ENCODE data around the gene B3GALT6. TPM values are rescaled to one million over a fixed set of nuclear protein-coding genes. Genes with fewer than 3 reads are reported as not detected.

The B3GALT6 gene
- total RNA-seq, 1 experiment from 2014 or later, result 20.0 TPM

DNA sequence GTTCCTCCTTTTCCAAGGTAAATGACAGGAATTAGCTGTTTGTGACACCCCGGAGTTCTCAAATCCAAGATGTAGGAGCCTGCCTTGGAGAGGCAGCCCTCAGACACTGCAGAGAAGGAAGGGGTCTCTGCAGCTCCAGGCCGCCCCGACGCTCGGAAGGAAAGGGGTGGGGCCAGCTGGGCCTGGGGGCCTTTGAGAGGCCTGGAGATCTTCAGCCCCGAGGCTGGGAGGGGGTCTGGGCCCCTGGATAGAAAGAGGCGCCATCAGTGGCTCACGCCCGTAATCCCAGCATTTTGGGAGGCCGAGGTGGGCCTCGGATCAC lies 24.5 kb upstream of the B3GALT6 start:
- ATAC-seq, result no peak
- H3K4me3 Mint-ChIP-seq, result no peak overlapping the region
- no peaks in the 10 kb centered on the region for H3K9me3 Mint-ChIP-seq
- ChIA-PET POLR2A (interaction anchor here (1.0 kb wide), 1 partner anchor 34 kb away, joined by 3 read pairs; the partner anchor contains the start of gene TTLL10), CTCF (interaction anchor here (0.6 to 3.1 kb wide), 6 partner anchors 21 to 91 kb away, joined by 3 to 17 read pairs (median 6); partner anchors contain the start of genes C1orf159, TTLL10 and UBE2J2)
- peaks cover 4% of the 10 kb centered on the region for H3K27me3 Mint-ChIP-seq (ENCODE audit: low read depth)
- H3K27ac Mint-ChIP-seq, result no peak overlapping the region
- TF ChIP-seq NR2C2 (CRISPR knock-in tag; IDR thresholded peaks at IDR 0.05), result no peak
- TF ChIP-seq, protein P1, sequence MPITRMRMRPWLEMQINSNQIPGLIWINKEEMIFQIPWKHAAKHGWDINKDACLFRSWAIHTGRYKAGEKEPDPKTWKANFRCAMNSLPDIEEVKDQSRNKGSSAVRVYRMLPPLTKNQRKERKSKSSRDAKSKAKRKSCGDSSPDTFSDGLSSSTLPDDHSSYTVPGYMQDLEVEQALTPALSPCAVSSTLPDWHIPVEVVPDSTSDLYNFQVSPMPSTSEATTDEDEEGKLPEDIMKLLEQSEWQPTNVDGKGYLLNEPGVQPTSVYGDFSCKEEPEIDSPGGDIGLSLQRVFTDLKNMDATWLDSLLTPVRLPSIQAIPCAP (CRISPR knock-in tag; IDR thresholded peaks at IDR 0.05), result no peak
- no peak for DNase-seq (ENCODE audit: low spot score)
- H3K36me3 Mint-ChIP-seq, result no peaks in the 10 kb centered on the region
- no peaks in the 10 kb centered on the region for H3K4me1 Mint-ChIP-seq

DNA sequence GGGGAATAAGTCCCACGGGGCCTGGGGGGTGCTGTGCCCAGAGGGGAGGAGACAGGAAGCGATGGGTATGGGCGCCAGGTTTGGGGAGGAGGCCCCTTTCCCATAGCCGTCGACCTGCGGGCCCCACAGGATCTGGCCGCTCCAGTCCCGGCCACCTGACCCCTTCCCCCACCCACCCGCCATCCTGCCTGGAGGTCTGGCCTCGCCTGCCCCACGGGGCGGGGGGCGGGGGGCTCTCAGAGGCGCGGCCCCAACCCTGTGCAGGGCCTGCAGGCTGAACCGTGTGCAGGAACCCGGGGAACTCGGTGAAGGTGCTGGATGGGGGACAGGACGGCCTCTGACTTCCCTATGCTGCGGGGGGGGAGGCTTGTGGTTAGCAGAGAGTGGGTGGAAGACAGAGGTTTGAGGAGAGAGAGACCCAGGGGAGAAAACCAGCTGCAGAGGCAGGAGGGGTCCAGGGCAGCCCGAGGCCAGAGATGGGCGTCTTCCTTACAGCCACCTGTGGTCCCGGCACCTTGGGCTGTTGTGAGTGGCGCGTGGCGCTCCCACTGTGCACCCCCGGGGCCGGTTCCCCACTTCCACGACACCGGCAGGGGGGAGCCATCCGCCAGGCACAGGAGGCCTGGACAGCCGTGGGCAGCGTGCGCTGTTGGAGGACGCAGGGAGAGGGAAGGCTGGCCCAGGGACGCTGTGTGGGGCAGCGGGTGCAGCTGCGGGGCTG lies 23.2 kb upstream of the B3GALT6 start:
- no peak for DNase-seq (ENCODE audit: low spot score)
- Mint-ChIP-seq H3K27me3 (ENCODE audit: low read depth) (peaks cover 4% of the 10 kb centered on the region), H3K9me3 (no peaks in the 10 kb centered on the region), H3K27ac (no peak overlapping the region), H3K36me3 (no peaks in the 10 kb centered on the region), H3K4me3 (no peak overlapping the region), H3K4me1 (no peaks in the 10 kb centered on the region)
- TF ChIP-seq NFATC4 (CRISPR knock-in tag; IDR thresholded peaks at IDR 0.05), result no peak
- no peak for TF ChIP-seq ATF1 (CRISPR knock-in tag; IDR thresholded peaks at IDR 0.05)
- ChIA-PET CTCF (no interaction called here), POLR2A (no interaction called here)
- ATAC-seq, result no peak

DNA sequence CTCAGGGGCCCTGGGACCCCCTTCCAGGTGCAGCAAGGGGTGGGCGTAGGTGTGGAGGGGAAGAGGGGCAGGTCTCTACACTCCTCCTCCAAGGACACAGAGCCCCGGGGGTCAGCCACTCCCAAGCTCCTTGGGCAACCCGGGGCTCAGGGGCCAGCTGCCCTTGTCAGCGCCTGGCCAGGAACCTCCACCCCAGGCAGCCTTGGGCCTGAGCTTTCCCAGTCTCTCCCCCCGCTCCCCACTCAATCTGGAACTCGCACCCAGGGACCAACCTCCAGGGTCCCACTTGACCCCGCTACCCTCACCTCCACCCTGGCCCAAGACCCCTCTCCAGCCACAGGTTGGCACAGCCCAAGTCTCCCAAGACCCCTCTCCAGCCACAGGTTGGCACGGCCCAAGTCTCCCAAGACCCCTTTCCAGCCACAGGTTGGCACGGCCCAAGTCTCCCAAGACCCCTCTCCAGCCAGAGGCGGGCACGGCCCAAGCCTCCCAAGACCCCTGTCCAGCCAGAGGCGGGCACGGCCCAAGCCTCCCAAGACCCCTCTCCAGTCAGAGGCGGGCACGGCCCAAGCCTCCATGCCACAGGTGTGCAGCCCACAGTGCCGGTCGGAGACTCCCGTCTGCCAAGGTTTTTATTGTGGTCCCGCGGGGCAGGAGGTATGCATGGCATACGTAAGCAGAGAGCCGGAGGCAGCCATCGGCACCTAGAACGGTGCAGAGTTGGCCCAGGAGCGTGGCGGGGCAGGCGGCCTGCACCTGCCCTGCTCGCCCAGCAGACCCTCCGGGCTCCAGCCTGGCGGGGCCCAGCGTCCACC lies 21.1 kb upstream of the B3GALT6 start:
- ChIA-PET CTCF (interaction anchor here (1.4 kb wide), 1 partner anchor 89 kb away, joined by 3 read pairs; no protein-coding TSS in a partner anchor), POLR2A (no interaction called here)
- Mint-ChIP-seq H3K36me3 (no peaks in the 10 kb centered on the region), H3K27ac (no peak overlapping the region), H3K4me3 (no peak overlapping the region), H3K9me3 (no peaks in the 10 kb centered on the region), H3K4me1 (no peaks in the 10 kb centered on the region), H3K27me3 (ENCODE audit: low read depth) (peaks cover 4% of the 10 kb centered on the region)
- DNase-seq (ENCODE audit: low spot score) (no peak), ATAC-seq (no peak)
- TF ChIP-seq ZNF416 (CRISPR knock-in tag; IDR thresholded peaks at IDR 0.05), result no peak
- no peak for TF ChIP-seq ZNF121 (CRISPR knock-in tag; IDR thresholded peaks at IDR 0.05)
- TF ChIP-seq, protein P2, sequence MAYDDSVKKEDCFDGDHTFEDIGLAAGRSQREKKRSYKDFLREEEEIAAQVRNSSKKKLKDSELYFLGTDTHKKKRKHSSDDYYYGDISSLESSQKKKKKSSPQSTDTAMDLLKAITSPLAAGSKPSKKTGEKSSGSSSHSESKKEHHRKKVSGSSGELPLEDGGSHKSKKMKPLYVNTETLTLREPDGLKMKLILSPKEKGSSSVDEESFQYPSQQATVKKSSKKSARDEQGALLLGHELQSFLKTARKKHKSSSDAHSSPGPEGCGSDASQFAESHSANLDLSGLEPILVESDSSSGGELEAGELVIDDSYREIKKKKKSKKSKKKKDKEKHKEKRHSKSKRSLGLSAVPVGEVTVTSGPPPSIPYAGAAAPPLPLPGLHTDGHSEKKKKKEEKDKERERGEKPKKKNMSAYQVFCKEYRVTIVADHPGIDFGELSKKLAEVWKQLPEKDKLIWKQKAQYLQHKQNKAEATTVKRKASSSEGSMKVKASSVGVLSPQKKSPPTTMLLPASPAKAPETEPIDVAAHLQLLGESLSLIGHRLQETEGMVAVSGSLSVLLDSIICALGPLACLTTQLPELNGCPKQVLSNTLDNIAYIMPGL (CRISPR knock-in tag; IDR thresholded peaks at IDR 0.05), result no peak
- TF ChIP-seq, protein P3, sequence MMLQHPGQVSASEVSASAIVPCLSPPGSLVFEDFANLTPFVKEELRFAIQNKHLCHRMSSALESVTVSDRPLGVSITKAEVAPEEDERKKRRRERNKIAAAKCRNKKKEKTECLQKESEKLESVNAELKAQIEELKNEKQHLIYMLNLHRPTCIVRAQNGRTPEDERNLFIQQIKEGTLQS (CRISPR knock-in tag; conservative IDR thresholded peaks at IDR 0.05), result no peak
- TF ChIP-seq ETV6 (CRISPR knock-in tag; IDR thresholded peaks at IDR 0.05), result no peak
- no peak for TF ChIP-seq ZBTB21 (CRISPR knock-in tag; IDR thresholded peaks at IDR 0.05; ENCODE audit: borderline replicate concordance)
- TF ChIP-seq TEAD1 (CRISPR knock-in tag; IDR thresholded peaks at IDR 0.05), result no peak
- TF ChIP-seq, protein P4, sequence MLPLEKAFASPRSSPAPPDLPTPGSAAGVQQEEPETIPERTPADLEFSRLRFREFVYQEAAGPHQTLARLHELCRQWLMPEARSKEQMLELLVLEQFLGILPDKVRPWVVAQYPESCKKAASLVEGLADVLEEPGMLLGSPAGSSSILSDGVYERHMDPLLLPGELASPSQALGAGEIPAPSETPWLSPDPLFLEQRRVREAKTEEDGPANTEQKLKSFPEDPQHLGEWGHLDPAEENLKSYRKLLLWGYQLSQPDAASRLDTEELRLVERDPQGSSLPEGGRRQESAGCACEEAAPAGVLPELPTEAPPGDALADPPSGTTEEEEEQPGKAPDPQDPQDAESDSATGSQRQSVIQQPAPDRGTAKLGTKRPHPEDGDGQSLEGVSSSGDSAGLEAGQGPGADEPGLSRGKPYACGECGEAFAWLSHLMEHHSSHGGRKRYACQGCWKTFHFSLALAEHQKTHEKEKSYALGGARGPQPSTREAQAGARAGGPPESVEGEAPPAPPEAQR (CRISPR knock-in tag; IDR thresholded peaks at IDR 0.05), result no peak
- TF ChIP-seq, protein P5, sequence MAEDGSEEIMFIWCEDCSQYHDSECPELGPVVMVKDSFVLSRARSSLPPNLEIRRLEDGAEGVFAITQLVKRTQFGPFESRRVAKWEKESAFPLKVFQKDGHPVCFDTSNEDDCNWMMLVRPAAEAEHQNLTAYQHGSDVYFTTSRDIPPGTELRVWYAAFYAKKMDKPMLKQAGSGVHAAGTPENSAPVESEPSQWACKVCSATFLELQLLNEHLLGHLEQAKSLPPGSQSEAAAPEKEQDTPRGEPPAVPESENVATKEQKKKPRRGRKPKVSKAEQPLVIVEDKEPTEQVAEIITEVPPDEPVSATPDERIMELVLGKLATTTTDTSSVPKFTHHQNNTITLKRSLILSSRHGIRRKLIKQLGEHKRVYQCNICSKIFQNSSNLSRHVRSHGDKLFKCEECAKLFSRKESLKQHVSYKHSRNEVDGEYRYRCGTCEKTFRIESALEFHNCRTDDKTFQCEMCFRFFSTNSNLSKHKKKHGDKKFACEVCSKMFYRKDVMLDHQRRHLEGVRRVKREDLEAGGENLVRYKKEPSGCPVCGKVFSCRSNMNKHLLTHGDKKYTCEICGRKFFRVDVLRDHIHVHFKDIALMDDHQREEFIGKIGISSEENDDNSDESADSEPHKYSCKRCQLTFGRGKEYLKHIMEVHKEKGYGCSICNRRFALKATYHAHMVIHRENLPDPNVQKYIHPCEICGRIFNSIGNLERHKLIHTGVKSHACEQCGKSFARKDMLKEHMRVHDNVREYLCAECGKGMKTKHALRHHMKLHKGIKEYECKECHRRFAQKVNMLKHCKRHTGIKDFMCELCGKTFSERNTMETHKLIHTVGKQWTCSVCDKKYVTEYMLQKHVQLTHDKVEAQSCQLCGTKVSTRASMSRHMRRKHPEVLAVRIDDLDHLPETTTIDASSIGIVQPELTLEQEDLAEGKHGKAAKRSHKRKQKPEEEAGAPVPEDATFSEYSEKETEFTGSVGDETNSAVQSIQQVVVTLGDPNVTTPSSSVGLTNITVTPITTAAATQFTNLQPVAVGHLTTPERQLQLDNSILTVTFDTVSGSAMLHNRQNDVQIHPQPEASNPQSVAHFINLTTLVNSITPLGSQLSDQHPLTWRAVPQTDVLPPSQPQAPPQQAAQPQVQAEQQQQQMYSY (CRISPR knock-in tag; IDR thresholded peaks at IDR 0.05), result no peak
- TF ChIP-seq, protein P6, sequence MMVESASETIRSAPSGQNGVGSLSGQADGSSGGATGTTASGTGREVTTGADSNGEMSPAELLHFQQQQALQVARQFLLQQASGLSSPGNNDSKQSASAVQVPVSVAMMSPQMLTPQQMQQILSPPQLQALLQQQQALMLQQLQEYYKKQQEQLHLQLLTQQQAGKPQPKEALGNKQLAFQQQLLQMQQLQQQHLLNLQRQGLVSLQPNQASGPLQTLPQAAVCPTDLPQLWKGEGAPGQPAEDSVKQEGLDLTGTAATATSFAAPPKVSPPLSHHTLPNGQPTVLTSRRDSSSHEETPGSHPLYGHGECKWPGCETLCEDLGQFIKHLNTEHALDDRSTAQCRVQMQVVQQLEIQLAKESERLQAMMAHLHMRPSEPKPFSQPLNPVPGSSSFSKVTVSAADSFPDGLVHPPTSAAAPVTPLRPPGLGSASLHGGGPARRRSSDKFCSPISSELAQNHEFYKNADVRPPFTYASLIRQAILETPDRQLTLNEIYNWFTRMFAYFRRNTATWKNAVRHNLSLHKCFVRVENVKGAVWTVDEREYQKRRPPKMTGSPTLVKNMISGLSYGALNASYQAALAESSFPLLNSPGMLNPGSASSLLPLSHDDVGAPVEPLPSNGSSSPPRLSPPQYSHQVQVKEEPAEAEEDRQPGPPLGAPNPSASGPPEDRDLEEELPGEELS (CRISPR knock-in tag; IDR thresholded peaks at IDR 0.05), result no peak
- no peak for TF ChIP-seq FOXJ3 (CRISPR knock-in tag; IDR thresholded peaks at IDR 0.05; ENCODE audit: borderline replicate concordance)
- TF ChIP-seq NR2C2 (CRISPR knock-in tag; IDR thresholded peaks at IDR 0.05), result no peak
- TF ChIP-seq PRRX2 (CRISPR knock-in tag; IDR thresholded peaks at IDR 0.05), result no peak
- TF ChIP-seq TEAD4 (CRISPR knock-in tag; IDR thresholded peaks at IDR 0.05), result no peak
- no peak for TF ChIP-seq CREM (CRISPR knock-in tag; IDR thresholded peaks at IDR 0.05)
- TF ChIP-seq, protein P7, sequence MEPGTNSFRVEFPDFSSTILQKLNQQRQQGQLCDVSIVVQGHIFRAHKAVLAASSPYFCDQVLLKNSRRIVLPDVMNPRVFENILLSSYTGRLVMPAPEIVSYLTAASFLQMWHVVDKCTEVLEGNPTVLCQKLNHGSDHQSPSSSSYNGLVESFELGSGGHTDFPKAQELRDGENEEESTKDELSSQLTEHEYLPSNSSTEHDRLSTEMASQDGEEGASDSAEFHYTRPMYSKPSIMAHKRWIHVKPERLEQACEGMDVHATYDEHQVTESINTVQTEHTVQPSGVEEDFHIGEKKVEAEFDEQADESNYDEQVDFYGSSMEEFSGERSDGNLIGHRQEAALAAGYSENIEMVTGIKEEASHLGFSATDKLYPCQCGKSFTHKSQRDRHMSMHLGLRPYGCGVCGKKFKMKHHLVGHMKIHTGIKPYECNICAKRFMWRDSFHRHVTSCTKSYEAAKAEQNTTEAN (CRISPR knock-in tag; IDR thresholded peaks at IDR 0.05), result no peak
- no peak for TF ChIP-seq JUN (CRISPR knock-in tag; IDR thresholded peaks at IDR 0.05)

All from WTC11 (cell line).